ENCODE results near the gene ZDHHC6.
"Not testable (repeated sequence)": the region's sequence is repeated elsewhere in the genome, so short reads cannot be mapped to it uniquely, and the experiment has no call there.

The ZDHHC6 gene

DNA sequence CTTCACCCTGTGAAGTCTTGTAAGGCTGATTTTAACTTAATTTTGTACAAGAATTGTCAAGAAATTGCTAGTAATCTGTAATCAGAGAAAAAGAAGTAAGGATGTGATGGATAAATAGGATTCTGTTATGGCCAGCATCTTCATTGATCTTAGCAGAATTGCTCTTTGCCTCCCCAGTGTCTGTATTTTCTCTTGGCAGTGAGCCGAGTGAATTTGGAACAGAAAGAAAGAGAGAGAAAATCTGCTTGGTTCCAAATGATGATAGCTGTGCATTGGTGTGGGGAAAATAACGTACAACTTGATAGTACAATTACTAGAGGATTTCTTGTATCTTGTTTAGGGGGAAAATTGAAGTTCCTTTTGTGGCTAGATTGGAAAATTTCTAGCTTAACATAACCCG is 34.9 kb upstream of the ZDHHC6 start:
- TF ChIP-seq CTCF (IDR thresholded peaks at IDR 0.05; ENCODE audit: extremely low read depth, insufficient read depth, missing control alignments), result no peak
- in situ Hi-C loops (cut with MboI; ENCODE audit: low pct_unique_long_range_greater_than_20kb, low sequenced_read_pairs, unreplicated experiment), result no loop called here
- DNase-seq (ENCODE audit: low spot score), result no peak

DNA sequence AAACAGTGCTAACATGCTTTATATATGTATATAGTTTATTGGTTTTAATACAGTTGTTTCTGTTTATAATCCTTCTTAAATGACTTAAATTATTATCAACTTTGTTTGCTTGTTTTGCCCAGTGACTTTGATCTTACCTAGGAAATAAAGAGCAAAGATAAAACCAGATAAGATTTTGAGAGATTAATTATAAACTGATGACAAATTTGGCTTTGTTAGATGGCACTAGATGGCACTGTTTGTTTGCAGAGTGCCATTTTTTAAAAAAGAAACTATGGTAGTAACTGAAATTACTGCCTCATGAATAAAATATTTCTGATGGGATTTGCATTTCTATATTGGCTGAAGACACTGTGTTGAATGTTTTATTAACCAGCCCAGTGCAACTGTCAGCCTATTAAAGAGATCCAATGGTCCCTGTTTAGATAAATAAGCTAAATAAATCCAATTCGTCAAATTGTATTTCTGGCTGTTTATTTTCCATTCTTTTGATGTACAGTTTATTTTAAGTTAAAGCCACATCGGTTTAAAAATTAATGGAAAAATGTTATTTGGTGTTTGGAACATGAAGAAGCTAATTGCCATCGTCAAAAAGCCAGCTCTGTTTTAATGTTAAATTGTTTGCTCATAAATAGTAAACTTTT is 29.0 kb upstream of the ZDHHC6 start:
- no peak for DNase-seq (ENCODE audit: low spot score)
- peak; percentile 41 for TF ChIP-seq CTCF (IDR thresholded peaks at IDR 0.05; ENCODE audit: extremely low read depth, insufficient read depth, missing control alignments)
- in situ Hi-C loops (cut with MboI; ENCODE audit: low pct_unique_long_range_greater_than_20kb, low sequenced_read_pairs, unreplicated experiment), result no loop called here

GRCh38 chr10:112471878-112472487 is 25.3 kb upstream of the ZDHHC6 start:
- peak; percentile 58 for DNase-seq (ENCODE audit: low spot score)
- in situ Hi-C loops (cut with MboI; ENCODE audit: low pct_unique_long_range_greater_than_20kb, low sequenced_read_pairs, unreplicated experiment), result no loop called here
- peak; percentile 57 for TF ChIP-seq CTCF (IDR thresholded peaks at IDR 0.05; ENCODE audit: extremely low read depth, insufficient read depth, missing control alignments)

- in situ Hi-C loops (cut with MboI; ENCODE audit: low pct_unique_long_range_greater_than_20kb, low sequenced_read_pairs, unreplicated experiment), result no loop called here
- no peak for DNase-seq (ENCODE audit: low spot score)
- no peak for TF ChIP-seq CTCF (IDR thresholded peaks at IDR 0.05; ENCODE audit: extremely low read depth, insufficient read depth, missing control alignments)
Observed at GRCh38 chr10:112467541-112468075, 20.9 kb upstream of the ZDHHC6 start.

DNA sequence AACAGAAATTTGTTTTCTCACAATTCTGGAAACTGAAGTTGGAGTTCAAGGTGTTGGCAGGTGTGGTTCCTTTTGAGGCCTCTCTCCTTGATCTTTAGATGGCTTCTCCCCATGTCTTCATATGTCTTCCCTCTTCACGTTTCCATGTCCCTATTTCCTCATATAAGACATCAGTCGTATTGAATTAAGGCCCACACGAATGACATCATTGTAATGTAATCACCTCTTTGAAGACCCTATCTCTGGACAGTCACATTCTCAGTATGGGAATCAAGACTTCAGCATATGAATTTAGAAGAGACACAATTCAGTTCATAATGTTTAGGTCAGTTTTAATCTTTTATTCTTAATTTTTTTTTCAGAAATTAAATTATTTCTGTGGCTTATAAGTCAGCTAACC is 20.1 kb upstream of the ZDHHC6 start:
- no peak for DNase-seq (ENCODE audit: low spot score)
- in situ Hi-C loops (cut with MboI; ENCODE audit: low pct_unique_long_range_greater_than_20kb, low sequenced_read_pairs, unreplicated experiment), result no loop called here
- TF ChIP-seq CTCF (IDR thresholded peaks at IDR 0.05; ENCODE audit: extremely low read depth, insufficient read depth, missing control alignments), result no peak

GRCh38 chr10:112465299-112465883 is 18.7 kb upstream of the ZDHHC6 start:
- in situ Hi-C loops (cut with MboI; ENCODE audit: low pct_unique_long_range_greater_than_20kb, low sequenced_read_pairs, unreplicated experiment), result no loop called here
- TF ChIP-seq CTCF (IDR thresholded peaks at IDR 0.05; ENCODE audit: extremely low read depth, insufficient read depth, missing control alignments), result no peak

GRCh38 chr10:112464074-112464473 is 17.4 kb upstream of the ZDHHC6 start:
- DNase-seq (ENCODE audit: low spot score); in situ Hi-C loops (cut with MboI; ENCODE audit: low pct_unique_long_range_greater_than_20kb, low sequenced_read_pairs, unreplicated experiment): not testable (repeated sequence)

More at GRCh38 chr10:112465299-112465883, 18.7 kb upstream of the ZDHHC6 start:
- DNase-seq (ENCODE audit: low spot score), result no peak
